Measurements from ENCODE around the gene DVL3. TPM values are rescaled to one million over a fixed set of nuclear protein-coding genes. Genes with fewer than 3 reads are reported as not detected.
"Not testable (repeated sequence)": the region's sequence is repeated elsewhere in the genome, so short reads cannot be mapped to it uniquely, and the experiment has no call there.

DVL3 gene
- polyA plus RNA-seq, 3 donors: 65.4 to 89.1 (median 83.6) TPM

- DNase-seq (ENCODE audit: extremely low read depth in 1 of 11, low read depth in 9 of 11, low spot score in 4 of 11): peak in 2 of 11 donors; percentile 15 to 59
Measured at GRCh38 chr3:184145111-184145524, 10.1 kb upstream of the DVL3 start.

GRCh38 chr3:184145751-184146270, 9.4 kb upstream of the DVL3 start:
- DNase-seq (ENCODE audit: extremely low read depth in 1 of 11, low read depth in 9 of 11, low spot score in 4 of 11): no peak

GRCh38 chr3:184148076-184148475, 7.1 kb upstream of the DVL3 start:
- no peak for DNase-seq (ENCODE audit: extremely low read depth in 1 of 11, low read depth in 9 of 11, low spot score in 4 of 11)

GRCh38 chr3:184149123-184149522, 6.1 kb upstream of the DVL3 start:
- DNase-seq (ENCODE audit: extremely low read depth in 1 of 11, low read depth in 9 of 11, low spot score in 4 of 11): no peak

GRCh38 chr3:184149770-184150169, 5.4 kb upstream of the DVL3 start:
- not testable (repeated sequence) for DNase-seq (ENCODE audit: extremely low read depth in 1 of 11, low read depth in 9 of 11, low spot score in 4 of 11)

GRCh38 chr3:184155644-184156521, 706 bp downstream of the DVL3 start:
- peak in 1 of 11 donors; percentile 33 for DNase-seq (ENCODE audit: extremely low read depth in 1 of 11, low read depth in 9 of 11, low spot score in 4 of 11)

GRCh38 chr3:184156522-184156955, 1.4 kb downstream of the DVL3 start:
- DNase-seq (ENCODE audit: extremely low read depth in 1 of 11, low read depth in 9 of 11, low spot score in 4 of 11): peak in 4 of 11 donors; percentile 28 to 67 (median 61)

- no peak for DNase-seq (ENCODE audit: extremely low read depth in 1 of 11, low read depth in 9 of 11, low spot score in 4 of 11)
Measured at GRCh38 chr3:184157206-184157605, 2.0 kb downstream of the DVL3 start.

GRCh38 chr3:184158404-184158803, 3.2 kb downstream of the DVL3 start:
- no peak for DNase-seq (ENCODE audit: extremely low read depth in 1 of 11, low read depth in 9 of 11, low spot score in 4 of 11)

- no peak for DNase-seq (ENCODE audit: extremely low read depth in 1 of 11, low read depth in 9 of 11, low spot score in 4 of 11)
Measured at GRCh38 chr3:184160456-184160855, 5.3 kb downstream of the DVL3 start.

GRCh38 chr3:184162571-184163070, 7.4 kb downstream of the DVL3 start:
- DNase-seq (ENCODE audit: extremely low read depth in 1 of 11, low read depth in 9 of 11, low spot score in 4 of 11): not testable (repeated sequence)

- no peak for DNase-seq (ENCODE audit: extremely low read depth in 1 of 11, low read depth in 9 of 11, low spot score in 4 of 11)
Measured at GRCh38 chr3:184164648-184165330, 9.6 kb downstream of the DVL3 start.

GRCh38 chr3:184165543-184165942, 10.4 kb downstream of the DVL3 start:
- no peak for DNase-seq (ENCODE audit: extremely low read depth in 1 of 11, low read depth in 9 of 11, low spot score in 4 of 11)

- DNase-seq (ENCODE audit: extremely low read depth in 1 of 11, low read depth in 9 of 11, low spot score in 4 of 11): no peak
Measured at GRCh38 chr3:184166671-184167070, 11.5 kb downstream of the DVL3 start.

GRCh38 chr3:184167786-184168185, 12.6 kb downstream of the DVL3 start:
- DNase-seq (ENCODE audit: extremely low read depth in 1 of 11, low read depth in 9 of 11, low spot score in 4 of 11): no peak

GRCh38 chr3:184168363-184169120, 13.4 kb downstream of the DVL3 start:
- DNase-seq (ENCODE audit: extremely low read depth in 1 of 11, low read depth in 9 of 11, low spot score in 4 of 11): no peak

- DNase-seq (ENCODE audit: extremely low read depth in 1 of 11, low read depth in 9 of 11, low spot score in 4 of 11): no peak
Measured at GRCh38 chr3:184169896-184170875, 15.0 kb downstream of the DVL3 start.

- DNase-seq (ENCODE audit: extremely low read depth in 1 of 11, low read depth in 9 of 11, low spot score in 4 of 11): no peak
Measured at GRCh38 chr3:184171562-184171961, 16.4 kb downstream of the DVL3 start.

Data from renal cortex interstitium (tissue), 11 donors.